ENCODE results near the gene SERPINB8.
A peak's percentile ranks its signal among the peaks of the same experiment; 100 is the strongest.

The SERPINB8 gene

GRCh38 chr18:63965716-63966330 is 4.1 kb upstream of the SERPINB8 start:
- DNase-seq, result no peak

GRCh38 chr18:63970809-63971205 is 926 bp downstream of the SERPINB8 start:
- no peak for DNase-seq

GRCh38 chr18:63971320-63972001 is 1.6 kb downstream of the SERPINB8 start:
- DNase-seq, result no peak

- no peak for DNase-seq
These were observed 2.1 kb downstream of the SERPINB8 start for GRCh38 chr18:63972002-63972376.

- no peak for DNase-seq
These were observed 5.1 kb downstream of the SERPINB8 start for GRCh38 chr18:63974991-63975390.

- no peak for DNase-seq
These were observed 5.7 kb downstream of the SERPINB8 start for GRCh38 chr18:63975628-63976027.

GRCh38 chr18:63977040-63977439 is 7.2 kb downstream of the SERPINB8 start:
- no peak for DNase-seq

- DNase-seq, result peak; percentile 14 to 20
These were observed 9.6 kb downstream of the SERPINB8 start for GRCh38 chr18:63979409-63979920.

- no peak for DNase-seq
These were observed 10.1 kb downstream of the SERPINB8 start for GRCh38 chr18:63980027-63980426.

GRCh38 chr18:63980896-63981460 is 11.1 kb downstream of the SERPINB8 start:
- DNase-seq, result no peak

- no peak for DNase-seq
These were observed 11.8 kb downstream of the SERPINB8 start for GRCh38 chr18:63981719-63982118.

GRCh38 chr18:63982361-63982760 is 12.5 kb downstream of the SERPINB8 start:
- no peak for DNase-seq

- DNase-seq, result no peak
These were observed 17.0 kb downstream of the SERPINB8 start for GRCh38 chr18:63986885-63987284.

- no peak for DNase-seq
These were observed 17.9 kb downstream of the SERPINB8 start for GRCh38 chr18:63987743-63988142.

- DNase-seq, result no peak
These were observed 22.9 kb downstream of the SERPINB8 start for GRCh38 chr18:63992751-63993150.

- DNase-seq, result peak; percentile 30 to 40
These were observed 25.0 kb downstream of the SERPINB8 start for GRCh38 chr18:63994783-63995399.

GRCh38 chr18:63997041-63997440 is 27.2 kb downstream of the SERPINB8 start:
- no peak for DNase-seq

- DNase-seq, result no peak
These were observed 27.7 kb downstream of the SERPINB8 start for GRCh38 chr18:63997606-63998005.

GRCh38 chr18:63999871-64000270 is 30.0 kb downstream of the SERPINB8 start:
- DNase-seq, result no peak

- DNase-seq, result no peak
These were observed 32.7 kb downstream of the SERPINB8 start for GRCh38 chr18:64002581-64002980.

- no peak for DNase-seq
These were observed 39.4 kb downstream of the SERPINB8 start for GRCh38 chr18:64009305-64009704.

- no peak for DNase-seq
These were observed 41.6 kb downstream of the SERPINB8 start for GRCh38 chr18:64011513-64011912.

- no peak for DNase-seq
These were observed 48.0 kb downstream of the SERPINB8 start for GRCh38 chr18:64017870-64018269.
